Measurements from ENCODE around the gene SLC17A8.
"Not testable (repeated sequence)": the region's sequence is repeated elsewhere in the genome, so short reads cannot be mapped to it uniquely, and the experiment has no call there.

The SLC17A8 gene

GRCh38 chr12:100427078-100427477, 70.2 kb downstream of the SLC17A8 start:
- no peak for DNase-seq (ENCODE audit: low spot score)

DNA sequence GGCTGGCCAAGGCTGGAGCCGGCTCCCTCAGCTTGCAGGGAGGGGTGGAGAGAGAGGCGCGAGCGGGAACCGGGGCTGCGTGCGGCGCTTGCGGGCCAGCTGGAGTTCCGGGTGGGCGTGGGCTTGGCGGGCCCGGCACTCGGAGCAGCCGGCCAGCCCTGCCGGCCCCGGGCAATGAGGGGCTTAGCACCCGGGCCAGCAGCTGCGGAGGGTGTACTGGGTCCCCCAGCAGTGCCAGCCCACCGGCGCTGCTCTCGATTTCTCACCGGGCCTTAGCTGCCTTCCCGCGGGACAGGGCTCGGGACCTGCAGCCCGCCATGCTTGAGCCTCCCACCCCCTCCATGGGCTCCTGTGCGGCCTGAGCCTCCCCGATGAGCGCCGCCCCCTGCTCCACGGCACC, 73.4 kb downstream of the SLC17A8 start:
- not testable (repeated sequence) for DNase-seq (ENCODE audit: low spot score)

GRCh38 chr12:100433701-100434100, 76.8 kb downstream of the SLC17A8 start:
- DNase-seq (ENCODE audit: low spot score) = no peak

- DNase-seq (ENCODE audit: low spot score) = no peak
Measured at GRCh38 chr12:100434177-100434576, 77.3 kb downstream of the SLC17A8 start.

- DNase-seq (ENCODE audit: low spot score) = no peak
Measured at GRCh38 chr12:100435957-100436356, 79.1 kb downstream of the SLC17A8 start.

- DNase-seq (ENCODE audit: low spot score) = no peak
Measured at GRCh38 chr12:100437038-100437841, 80.4 kb downstream of the SLC17A8 start.

DNA sequence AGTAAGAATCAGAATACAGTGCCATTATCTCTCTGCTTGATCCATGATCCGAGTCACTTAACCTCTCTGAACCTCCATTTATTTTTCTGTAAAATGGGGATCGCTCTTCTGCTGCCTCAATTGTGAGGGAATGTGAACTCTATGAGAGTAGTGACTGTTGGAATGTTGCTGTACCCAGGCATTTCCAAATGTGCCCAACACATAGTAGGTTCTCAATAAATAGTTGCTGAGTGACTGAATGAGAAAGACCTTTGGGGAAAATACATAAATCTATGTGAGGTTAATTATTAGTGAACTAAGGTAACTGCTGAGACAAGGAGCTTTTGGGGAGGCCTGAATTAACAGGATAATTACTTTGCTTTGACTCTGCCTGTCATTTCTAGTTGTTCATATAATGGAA, 82.9 kb downstream of the SLC17A8 start:
- DNase-seq (ENCODE audit: low spot score) = no peak

- no peak for DNase-seq (ENCODE audit: low spot score)
Measured at GRCh38 chr12:100442403-100442802, 85.5 kb downstream of the SLC17A8 start.

GRCh38 chr12:100443434-100443833, 86.6 kb downstream of the SLC17A8 start:
- DNase-seq (ENCODE audit: low spot score) = no peak

GRCh38 chr12:100445081-100445481, 88.2 kb downstream of the SLC17A8 start:
- no peak for DNase-seq (ENCODE audit: low spot score)

DNA sequence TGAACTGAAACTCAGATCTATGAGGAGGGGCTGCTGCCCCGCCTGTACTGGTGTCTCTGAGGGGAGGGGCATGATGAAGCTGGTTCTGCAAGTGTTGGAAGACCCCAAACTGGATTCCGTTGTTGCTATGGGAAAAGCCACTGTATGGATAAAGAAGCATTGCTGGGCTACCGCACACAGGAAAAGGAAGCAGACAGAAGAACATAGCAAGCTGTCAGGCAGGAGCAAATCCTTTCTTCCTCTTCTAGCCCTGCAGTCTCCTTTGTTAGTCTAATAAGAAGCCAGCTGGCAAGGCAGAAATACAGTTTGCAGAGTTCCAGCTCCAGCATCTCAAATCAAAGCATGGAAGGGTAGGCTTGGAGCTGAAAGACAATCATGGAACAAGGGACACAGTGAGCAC, 90.5 kb downstream of the SLC17A8 start:
- no peak for DNase-seq (ENCODE audit: low spot score)

GRCh38 chr12:100448656-100449055, 91.8 kb downstream of the SLC17A8 start:
- no peak for DNase-seq (ENCODE audit: low spot score)

GRCh38 chr12:100450735-100451134, 93.9 kb downstream of the SLC17A8 start:
- DNase-seq (ENCODE audit: low spot score) = no peak

GRCh38 chr12:100453951-100454350, 97.1 kb downstream of the SLC17A8 start:
- DNase-seq (ENCODE audit: low spot score) = no peak

DNA sequence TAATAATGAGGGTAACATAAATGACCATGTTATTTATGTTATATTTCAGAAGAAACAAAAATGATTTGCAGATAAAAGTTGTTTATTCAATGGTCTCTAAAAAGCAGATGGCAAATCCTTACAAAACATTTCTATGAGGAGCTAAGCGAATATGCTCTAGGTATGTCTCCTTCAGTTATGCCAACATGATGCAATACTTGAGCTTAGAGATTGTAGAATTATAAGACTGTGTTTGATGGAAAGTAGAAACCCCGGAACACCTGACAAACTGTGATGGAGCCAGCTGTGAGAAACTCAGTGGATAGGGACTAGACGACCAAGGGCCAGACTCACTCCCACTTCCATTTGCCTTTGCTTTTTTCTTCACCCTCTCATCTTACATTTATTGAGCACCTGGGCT, 99.0 kb downstream of the SLC17A8 start:
- no peak for DNase-seq (ENCODE audit: low spot score)

DNA sequence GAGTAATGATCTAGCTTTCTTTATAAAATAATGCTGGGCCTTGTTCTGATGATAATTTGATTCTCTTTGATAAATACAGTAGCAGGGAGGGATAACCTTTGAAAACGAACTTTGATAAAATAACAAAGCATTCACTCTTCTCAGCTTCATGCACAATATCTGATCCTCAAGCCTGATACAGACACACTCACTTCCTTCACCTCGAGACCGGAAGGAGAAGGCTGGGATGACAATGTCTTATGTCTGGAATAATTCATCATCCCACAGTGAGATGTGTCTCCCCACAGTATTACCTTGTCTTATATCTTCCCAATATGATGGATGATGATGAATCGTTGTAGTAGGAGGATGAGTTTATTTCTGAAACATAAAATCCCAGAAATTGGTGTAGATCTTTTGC, 101.3 kb downstream of the SLC17A8 start:
- no peak for DNase-seq (ENCODE audit: low spot score)

GRCh38 chr12:100460702-100461101, 103.8 kb downstream of the SLC17A8 start:
- no peak for DNase-seq (ENCODE audit: low spot score)

DNA sequence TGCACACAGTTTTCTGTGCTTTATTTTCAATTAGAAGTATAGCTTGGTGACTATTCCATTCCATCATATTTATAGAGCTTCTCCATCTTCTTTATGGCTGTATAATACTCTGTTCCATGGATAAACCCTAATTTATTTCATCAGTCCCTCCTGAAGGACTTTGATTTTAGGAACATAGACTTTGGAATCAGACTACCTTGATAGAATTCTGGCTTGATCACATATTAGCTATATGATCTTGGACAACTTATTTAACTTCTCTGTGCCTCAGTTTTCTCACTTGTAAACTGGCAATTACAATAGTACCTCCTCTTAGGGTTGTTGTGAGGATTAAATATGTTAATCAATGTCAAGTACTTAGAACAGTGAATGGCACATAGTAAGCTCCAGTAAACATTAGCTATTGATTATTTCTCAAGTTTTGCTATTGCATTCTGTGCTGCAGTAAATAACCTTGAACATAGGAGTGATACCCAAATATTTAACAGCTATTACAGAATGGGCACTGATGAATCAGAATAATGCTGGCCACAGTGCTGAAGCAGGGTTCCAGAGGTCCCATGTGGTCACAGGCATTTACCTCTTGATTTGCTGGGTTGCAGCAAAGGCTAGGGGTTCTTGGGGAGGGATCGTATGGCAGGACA, 104.6 kb downstream of the SLC17A8 start:
- DNase-seq (ENCODE audit: low spot score) = no peak

DNA sequence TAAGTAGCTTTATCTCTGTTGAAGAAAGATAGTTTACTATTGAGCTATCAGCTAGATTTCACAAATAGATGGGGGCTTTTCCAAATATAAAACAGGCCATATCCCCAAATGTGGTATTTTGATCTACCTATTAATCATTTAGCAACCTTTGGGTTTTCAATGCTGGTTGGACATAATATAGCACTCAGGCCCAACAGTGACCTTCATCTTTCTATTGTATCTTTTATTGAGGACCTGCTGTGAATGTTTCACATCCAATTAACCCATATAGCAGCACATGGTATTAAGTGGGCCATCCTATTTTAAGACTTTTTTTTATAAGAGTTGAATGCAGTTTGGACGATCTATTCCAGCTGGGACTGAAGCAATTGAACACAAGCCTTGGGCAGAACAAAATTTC, 106.8 kb downstream of the SLC17A8 start:
- no peak for DNase-seq (ENCODE audit: low spot score)

- DNase-seq (ENCODE audit: low spot score) = no peak
Measured at GRCh38 chr12:100464529-100464928, 107.7 kb downstream of the SLC17A8 start.

DNA sequence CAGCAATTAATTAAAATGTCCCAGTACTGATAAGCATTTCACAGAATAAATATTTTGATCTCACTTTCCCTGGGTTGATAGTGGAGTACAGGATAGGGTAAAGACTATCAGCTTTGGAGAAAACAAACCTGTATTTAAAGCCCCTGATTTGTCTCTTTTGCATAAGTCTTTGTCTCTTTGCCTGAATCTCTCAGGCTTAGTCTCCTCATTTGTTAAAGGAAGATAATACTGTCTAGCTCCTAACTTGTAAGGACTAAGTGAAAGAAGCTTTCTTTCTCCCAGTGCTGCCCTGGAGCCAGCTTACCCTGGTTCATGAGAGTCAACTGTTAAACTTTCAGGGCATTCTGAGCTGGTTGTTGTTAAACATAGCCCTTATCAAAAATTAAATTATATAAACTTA, 111.3 kb downstream of the SLC17A8 start:
- no peak for DNase-seq (ENCODE audit: low spot score)
